GM23248 (cell line): Measurements from ENCODE around the gene COMMD4.

Source experiments
- EZH2 ChIP-seq: fragments of 200-600 bp; sonication (generic); IDR thresholded peaks from 2 replicates; pipeline ENCODE4 v1.6.1; 2018; ENCODE audit warnings: antibody characterized with exemption, mild to moderate bottlenecking; ENCODE audit not compliant: insufficient read depth, poor library complexity, severe bottlenecking
- EZH2phosphoT487 ChIP-seq: fragments of 200-600 bp; sonication (generic); IDR thresholded peaks from 2 replicates; pipeline ENCODE4 v1.6.1; 2018; ENCODE audit warnings: antibody characterized with exemption, moderate library complexity, mild to moderate bottlenecking, low read depth; ENCODE audit not compliant: insufficient read depth

DNA sequence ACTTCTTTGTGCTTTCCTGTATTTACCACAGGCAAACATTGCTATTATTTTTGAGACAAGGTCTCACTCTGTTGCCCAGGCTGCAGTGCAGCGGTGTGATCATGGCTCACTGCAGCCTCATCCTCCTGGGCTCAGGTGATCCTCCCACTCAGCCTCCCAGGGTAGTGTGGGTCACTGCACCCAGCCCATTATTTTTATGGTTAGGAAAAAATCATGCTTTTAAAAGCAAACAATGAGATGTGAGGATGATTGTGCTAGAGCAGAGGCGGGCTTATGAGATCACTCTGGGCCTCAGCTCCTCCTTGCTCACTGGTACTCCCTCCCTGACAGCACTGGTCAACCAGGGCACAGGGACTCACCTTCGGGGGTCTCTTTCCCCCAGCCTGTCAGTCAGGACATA lies 30.3 kb downstream of the COMMD4 start:
- TF ChIP-seq EZH2phosphoT487 (no peak), EZH2 (no peak)
